Dedifferentiated amniotic fluid mesenchymal stem cell (primary cell): ENCODE data around the gene SNX13.
"Not testable (repeated sequence)": the region's sequence is repeated elsewhere in the genome, so short reads cannot be mapped to it uniquely, and the experiment has no call there.

Experiments
- DNase-seq: peaks from one replicate; pipeline ENCODE4 v3.0.0-alpha.2; 2016; ENCODE audit errors: extremely low spot score

The SNX13 gene

DNA sequence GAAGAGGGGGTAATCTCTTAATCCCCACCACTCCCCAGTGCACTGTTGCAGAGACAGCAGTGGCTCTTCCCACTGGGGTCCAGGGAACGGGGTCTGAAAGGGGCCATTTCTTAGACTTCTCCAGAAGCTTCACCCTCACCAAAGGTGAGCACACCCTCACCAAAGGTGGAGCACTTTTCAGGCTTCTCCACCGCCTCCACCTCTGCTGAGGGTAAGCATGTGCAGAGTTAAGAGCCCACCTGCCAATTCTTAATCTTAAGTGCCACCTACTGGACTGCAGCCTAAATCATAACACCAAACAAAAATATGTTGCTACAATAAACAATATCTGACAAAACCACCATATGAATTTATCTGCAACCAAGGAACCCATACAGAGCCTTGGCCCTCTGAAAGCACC lies 27.0 kb downstream of the SNX13 start:
- no peak for DNase-seq

DNA sequence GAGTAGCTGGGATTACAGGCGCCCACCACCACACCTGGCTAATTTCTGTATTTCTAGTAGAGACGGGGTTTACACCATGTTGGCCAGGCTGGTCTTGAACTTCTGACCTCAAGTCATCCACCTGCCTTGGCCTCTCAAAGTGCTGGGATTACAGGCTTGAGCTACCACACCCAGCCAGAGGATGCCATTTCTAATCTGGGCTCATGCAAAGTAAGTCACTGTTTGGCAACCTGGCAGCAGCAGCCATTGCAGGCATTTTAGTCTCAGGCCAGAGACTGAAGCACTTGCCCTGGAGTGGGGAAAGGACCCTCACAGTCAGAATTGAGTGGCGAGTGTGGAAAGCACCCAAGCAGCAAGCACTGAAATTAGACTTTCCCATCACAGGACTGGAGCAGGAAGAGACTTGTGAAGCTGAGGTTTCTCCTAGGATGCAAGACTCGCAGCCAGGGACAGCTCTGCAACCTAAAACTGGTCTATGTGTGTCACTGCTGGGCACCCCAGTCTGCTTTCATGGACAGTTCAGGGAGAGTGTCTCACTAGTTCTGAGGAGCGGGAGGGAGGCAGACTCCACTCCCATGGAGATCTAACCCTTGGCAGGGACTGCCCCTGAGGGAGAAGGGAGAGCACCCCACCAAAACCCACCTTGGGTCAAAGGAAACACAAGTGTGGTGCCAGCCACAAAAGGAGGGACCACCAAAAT lies 27.6 kb downstream of the SNX13 start:
- no peak for DNase-seq

GRCh38 chr7:17912050-17912449 lies 28.2 kb downstream of the SNX13 start:
- DNase-seq: no peak

DNA sequence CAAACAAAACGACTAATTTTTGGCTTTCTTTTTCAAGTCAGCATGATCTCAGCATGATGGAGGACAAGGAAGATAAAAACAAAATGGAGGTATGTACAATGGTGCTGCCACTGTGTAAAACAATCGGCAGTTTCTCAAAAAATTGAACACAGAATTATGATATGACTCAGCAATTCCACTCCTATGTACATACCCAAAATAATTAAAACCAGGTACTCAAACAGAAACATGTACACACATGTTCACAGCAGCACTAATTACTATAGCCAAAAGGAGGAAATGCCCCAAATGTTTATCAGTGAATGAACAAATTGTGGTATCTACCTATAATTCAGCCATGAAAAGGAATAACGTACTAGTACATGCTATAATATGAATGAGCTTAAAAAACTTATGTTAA lies 29.9 kb downstream of the SNX13 start:
- DNase-seq: no peak

DNA sequence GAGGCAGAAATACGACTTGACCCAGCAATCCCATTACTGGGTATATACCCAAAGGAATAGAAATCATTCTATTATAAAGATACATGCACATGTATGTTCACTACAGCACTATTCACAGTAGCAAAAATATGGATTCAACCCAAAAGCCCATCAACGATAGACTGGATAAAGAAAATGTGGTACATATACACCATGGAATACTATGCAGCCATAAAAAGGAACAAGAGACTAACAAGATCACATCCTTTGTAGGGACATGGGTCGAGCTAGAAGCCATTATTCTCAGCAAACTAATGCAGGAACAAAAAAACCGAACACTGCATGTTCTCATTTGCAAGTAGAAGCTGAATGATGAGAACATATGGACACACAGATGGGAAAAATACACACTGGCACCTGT lies 31.0 kb downstream of the SNX13 start:
- not testable (repeated sequence) for DNase-seq

- DNase-seq: no peak
Measured at GRCh38 chr7:17907014-17907413, 33.3 kb downstream of the SNX13 start.

DNA sequence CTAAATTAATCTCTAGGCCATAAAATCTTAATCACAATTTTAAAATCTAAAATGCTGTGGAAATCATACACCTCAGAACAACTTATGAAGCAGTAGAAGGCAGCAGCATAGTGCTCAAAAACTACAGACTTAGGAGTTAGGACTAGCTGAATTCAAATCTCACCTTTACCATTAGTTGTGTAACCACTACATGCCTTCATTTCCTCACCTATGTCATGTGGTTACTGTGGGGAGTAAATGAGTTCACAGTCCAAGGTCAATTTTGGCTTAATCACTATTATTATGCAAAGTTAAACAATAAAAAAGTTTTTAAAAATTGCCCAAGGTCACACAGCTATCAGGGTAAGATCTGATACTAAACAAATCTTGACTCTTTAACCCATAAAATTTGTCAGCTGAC lies 37.0 kb downstream of the SNX13 start:
- no peak for DNase-seq

- DNase-seq: no peak
Measured at GRCh38 chr7:17902599-17902998, 37.7 kb downstream of the SNX13 start.

- no peak for DNase-seq
Measured at GRCh38 chr7:17900464-17900863, 39.8 kb downstream of the SNX13 start.

- no peak for DNase-seq
Measured at GRCh38 chr7:17898111-17898510, 42.2 kb downstream of the SNX13 start.

DNA sequence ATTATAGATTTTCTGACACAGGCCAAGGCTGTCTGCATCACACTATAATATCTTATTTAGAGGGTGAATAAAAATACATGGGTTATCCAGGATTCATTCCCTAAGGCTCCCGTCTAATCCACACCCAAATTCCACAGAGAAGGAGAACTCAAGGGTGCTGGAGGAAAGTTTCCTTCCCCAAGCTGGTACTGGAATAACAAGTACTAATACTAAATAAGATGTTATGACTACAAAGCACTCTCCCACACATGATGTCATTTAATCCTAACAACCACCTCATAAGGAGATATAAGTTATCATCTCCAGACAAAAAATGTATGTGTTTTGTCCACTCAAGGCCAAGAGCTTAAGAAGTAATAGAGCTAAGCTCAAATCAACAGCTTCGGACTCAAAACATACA lies 53.0 kb downstream of the SNX13 start:
- DNase-seq: no peak

GRCh38 chr7:17882685-17883084 lies 57.6 kb downstream of the SNX13 start:
- DNase-seq: no peak

GRCh38 chr7:17879075-17879661 lies 61.1 kb downstream of the SNX13 start:
- DNase-seq: no peak

- no peak for DNase-seq
Measured at GRCh38 chr7:17878627-17879026, 61.7 kb downstream of the SNX13 start.

- DNase-seq: no peak
Measured at GRCh38 chr7:17871815-17872533, 68.3 kb downstream of the SNX13 start.

DNA sequence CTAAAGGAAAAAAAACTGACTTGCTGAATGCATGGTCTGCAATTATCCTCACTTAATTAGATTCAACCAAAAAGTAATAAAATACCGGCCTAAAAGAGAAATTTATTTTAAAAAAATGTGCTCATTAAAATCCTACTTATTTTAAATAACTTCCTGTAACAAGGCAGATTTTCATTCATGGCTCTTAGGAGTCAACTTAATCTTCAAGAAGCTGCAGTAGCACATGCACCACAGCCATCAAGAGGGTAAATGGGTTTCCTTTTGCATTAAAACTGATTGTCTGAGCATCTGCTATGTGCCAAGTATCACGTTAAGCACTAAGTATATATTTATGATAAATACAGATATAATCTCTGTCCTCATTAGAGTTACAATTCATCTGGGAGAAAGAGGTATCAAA lies 69.9 kb downstream of the SNX13 start:
- DNase-seq: no peak

- no peak for DNase-seq
Measured at GRCh38 chr7:17863809-17864143, 76.5 kb downstream of the SNX13 start.

- DNase-seq: no peak
Measured at GRCh38 chr7:17863095-17863808, 77.0 kb downstream of the SNX13 start.

DNA sequence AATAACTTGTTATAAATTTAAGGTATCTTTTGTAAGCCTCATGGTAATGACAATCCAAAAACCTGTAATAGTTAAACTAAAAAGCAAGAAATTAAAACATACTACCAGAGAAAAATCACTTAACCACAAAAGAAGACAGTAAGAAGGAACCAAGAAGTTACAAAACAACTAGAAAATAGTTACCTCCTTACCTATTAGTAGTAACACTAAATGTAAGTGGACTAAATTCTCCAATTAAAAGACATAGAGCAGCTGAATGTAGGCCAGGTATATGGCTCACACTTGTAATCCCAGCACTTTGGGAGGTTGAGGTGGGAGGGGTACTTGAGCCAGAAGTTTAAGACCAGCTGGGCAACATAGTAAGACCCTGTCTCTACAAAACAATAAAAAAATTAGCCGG lies 84.0 kb downstream of the SNX13 start:
- no peak for DNase-seq

DNA sequence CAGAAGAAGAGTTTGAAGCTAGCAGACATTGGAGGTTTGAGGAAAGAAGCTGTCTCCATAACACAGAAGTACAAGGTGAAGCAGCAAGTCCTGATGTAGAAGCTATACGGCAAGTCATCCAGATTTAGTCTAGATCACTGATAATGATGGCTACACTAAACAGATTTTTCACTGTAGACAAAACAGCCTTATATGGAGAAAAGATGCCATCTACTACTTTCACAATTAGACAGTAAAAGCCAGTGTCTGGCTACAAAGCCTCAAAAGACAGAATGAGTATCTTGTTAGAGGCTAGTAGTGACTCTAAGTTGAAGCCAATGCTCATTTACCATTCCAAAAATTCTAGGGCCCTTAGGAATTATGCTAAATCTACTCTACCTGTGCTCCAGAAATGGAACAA lies 85.1 kb downstream of the SNX13 start:
- DNase-seq: no peak

DNA sequence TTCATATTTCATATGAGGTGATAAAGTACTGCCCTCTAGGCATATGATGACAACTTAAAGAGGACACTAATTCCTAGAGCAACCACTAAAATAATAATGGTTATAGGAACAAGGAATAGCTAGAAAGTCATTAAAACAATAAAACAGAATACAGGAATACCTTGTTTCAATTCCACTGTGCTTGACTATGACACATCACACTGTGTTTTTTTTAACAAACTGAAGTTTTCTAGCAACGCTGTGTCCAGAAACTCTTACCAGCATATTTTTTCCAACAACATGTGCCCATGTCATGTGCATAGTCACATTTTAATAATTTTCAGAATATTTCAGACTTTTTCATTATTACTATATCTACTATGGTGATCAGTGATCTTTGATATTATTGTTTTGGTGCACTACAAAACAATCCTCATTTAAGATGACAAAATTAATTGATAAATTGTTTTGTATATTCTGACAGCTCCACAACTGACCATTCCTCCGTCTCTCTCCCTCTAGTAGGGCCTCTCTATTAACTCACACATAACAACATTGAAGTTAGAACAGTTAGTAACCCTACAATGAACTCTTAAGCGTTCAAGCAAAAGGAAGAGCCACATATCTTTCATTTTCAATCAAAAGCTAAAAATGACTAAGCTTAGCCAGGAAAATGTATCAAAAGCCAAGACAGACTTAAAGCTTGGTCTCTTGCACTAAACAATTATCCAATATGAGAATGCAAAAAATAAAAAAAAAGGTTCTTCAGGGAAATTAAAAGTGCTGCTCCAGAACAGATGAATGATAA lies 85.8 kb downstream of the SNX13 start:
- no peak for DNase-seq

DNA sequence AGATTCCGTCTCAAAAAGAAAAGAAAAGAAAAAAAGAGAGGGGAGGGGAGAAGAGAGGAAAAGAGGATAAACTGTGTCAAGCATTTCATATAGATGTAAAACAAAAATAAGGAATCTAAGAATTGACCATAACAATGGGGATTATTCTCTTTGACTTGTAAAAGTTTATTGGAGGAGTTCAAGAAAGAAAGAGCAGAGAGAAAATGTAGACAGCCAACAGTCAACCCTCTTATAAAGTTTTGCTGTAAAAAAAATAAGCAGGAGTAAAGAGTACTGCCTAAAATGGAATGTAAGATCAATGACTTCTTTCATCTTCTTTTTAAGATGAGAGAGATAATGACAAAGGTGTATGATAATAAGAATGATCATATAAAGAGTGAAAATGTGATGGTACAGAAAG lies 87.9 kb downstream of the SNX13 start:
- DNase-seq: no peak
